GM18499 (cell line): ENCODE results near the gene ANKK1.

Experiments
- ATAC-seq: cut with Tn5 transposase; IDR thresholded peaks from one replicate; pipeline ENCODE4 v1.9.1; 2021; ENCODE audit warnings: moderate number of reproducible peaks; ENCODE audit not compliant: insufficient read depth, unreplicated experiment

ANKK1 gene

GRCh38 chr11:113387605-113388211 is at the start of gene ANKK1:
ANKK1 (plus strand) TSS chr11:113387779; CDS start chr11:113387885, 106 bp downstream.
- ATAC-seq, result no peak

GRCh38 chr11:113338730-113339129 is 48.8 kb upstream of the ANKK1 start:
- no peak for ATAC-seq

- ATAC-seq, result no peak
Observed at GRCh38 chr11:113339929-113340589, 47.5 kb upstream of the ANKK1 start.

GRCh38 chr11:113341388-113342165 is 46.0 kb upstream of the ANKK1 start:
- ATAC-seq, result no peak

- ATAC-seq, result no peak
Observed at GRCh38 chr11:113345978-113346377, 41.6 kb upstream of the ANKK1 start.

- no peak for ATAC-seq
Observed at GRCh38 chr11:113349528-113349927, 38.1 kb upstream of the ANKK1 start.

GRCh38 chr11:113350336-113351067 is 37.1 kb upstream of the ANKK1 start:
- ATAC-seq, result no peak

GRCh38 chr11:113351068-113351450 is 36.5 kb upstream of the ANKK1 start:
- ATAC-seq, result no peak

GRCh38 chr11:113351480-113351879 is 36.1 kb upstream of the ANKK1 start:
- no peak for ATAC-seq

GRCh38 chr11:113356203-113356602 is 31.4 kb upstream of the ANKK1 start:
- ATAC-seq, result no peak

GRCh38 chr11:113363406-113363805 is 24.2 kb upstream of the ANKK1 start:
- ATAC-seq, result no peak

- ATAC-seq, result no peak
Observed at GRCh38 chr11:113363996-113364641, 23.5 kb upstream of the ANKK1 start.

- no peak for ATAC-seq
Observed at GRCh38 chr11:113365895-113366294, 21.7 kb upstream of the ANKK1 start.

- no peak for ATAC-seq
Observed at GRCh38 chr11:113369411-113369810, 18.2 kb upstream of the ANKK1 start.

GRCh38 chr11:113370634-113371033 is 16.9 kb upstream of the ANKK1 start:
- no peak for ATAC-seq

GRCh38 chr11:113372309-113372708 is 15.3 kb upstream of the ANKK1 start:
- no peak for ATAC-seq

- ATAC-seq, result no peak
Observed at GRCh38 chr11:113373306-113373705, 14.3 kb upstream of the ANKK1 start.

- ATAC-seq, result no peak
Observed at GRCh38 chr11:113373981-113374560, 13.5 kb upstream of the ANKK1 start.

- ATAC-seq, result no peak
Observed at GRCh38 chr11:113375402-113375801, 12.2 kb upstream of the ANKK1 start.

GRCh38 chr11:113376156-113376555 is 11.4 kb upstream of the ANKK1 start:
- no peak for ATAC-seq
